ENCODE results near the gene ASB17.

DNA sequence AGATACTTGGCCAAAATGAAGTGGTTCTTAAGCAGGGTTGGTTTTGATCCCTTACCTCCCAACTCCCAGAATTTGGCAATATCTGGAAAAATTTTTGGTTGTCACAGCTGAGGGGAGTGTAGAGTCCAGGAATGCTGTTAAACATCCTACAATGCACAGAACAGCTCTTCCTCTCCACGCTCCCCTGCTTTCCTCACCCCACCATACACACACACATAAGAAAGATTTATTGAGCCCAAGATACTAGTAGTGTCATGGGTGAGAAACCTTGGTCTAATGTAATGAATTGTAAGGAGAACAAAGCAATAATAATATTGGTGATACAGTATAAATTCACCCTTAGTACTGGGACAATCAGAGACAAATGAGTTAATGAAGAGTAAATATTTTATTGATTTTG lies 47.8 kb downstream of the ASB17 start:
- TF ChIP-seq, protein P1, sequence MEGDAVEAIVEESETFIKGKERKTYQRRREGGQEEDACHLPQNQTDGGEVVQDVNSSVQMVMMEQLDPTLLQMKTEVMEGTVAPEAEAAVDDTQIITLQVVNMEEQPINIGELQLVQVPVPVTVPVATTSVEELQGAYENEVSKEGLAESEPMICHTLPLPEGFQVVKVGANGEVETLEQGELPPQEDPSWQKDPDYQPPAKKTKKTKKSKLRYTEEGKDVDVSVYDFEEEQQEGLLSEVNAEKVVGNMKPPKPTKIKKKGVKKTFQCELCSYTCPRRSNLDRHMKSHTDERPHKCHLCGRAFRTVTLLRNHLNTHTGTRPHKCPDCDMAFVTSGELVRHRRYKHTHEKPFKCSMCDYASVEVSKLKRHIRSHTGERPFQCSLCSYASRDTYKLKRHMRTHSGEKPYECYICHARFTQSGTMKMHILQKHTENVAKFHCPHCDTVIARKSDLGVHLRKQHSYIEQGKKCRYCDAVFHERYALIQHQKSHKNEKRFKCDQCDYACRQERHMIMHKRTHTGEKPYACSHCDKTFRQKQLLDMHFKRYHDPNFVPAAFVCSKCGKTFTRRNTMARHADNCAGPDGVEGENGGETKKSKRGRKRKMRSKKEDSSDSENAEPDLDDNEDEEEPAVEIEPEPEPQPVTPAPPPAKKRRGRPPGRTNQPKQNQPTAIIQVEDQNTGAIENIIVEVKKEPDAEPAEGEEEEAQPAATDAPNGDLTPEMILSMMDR (IDR thresholded peaks at IDR 0.05), result no peak
- no peak for TF ChIP-seq POLR2AphosphoS5 (IDR thresholded peaks at IDR 0.05)
- TF ChIP-seq POLR2A (IDR thresholded peaks at IDR 0.05), result no peak
